Esophagus muscularis mucosa (tissue), 4 donors: ENCODE results near the gene CDK4.

ENCODE experiments used
- EP300 ChIP-seq: sonication (generic); formaldehyde crosslinking; IDR thresholded peaks from one replicate; pipeline ENCODE4 v1.6.1; 2017; ENCODE audit warnings: antibody characterized with exemption
- POLR2A ChIP-seq: fragments of 450-650 bp; IDR thresholded peaks from one replicate; pipeline ENCODE4 v1.6.1; 2017; ENCODE audit warnings: antibody characterized with exemption, moderate library complexity, mild to moderate bottlenecking, low read depth
- POLR2AphosphoS5 ChIP-seq, 2 donors: sonication (generic); formaldehyde crosslinking; IDR thresholded peaks; one replicate each; pipeline ENCODE4 v1.6.1; 2017; ENCODE audit warnings: antibody characterized with exemption in 2 of 2
- TF ChIP-seq, protein P1 (sequence below), 3 experiments: fragments of 200-600 bp in 2 of 3; fragments of 450-650 bp in 1 of 3; sonication (generic) in 2 of 3; IDR thresholded peaks; one replicate each; pipeline ENCODE4 v1.5.1; 2017 to 2019; ENCODE audit warnings: antibody characterized with exemption in 3 of 3, mild to moderate bottlenecking in 2 of 3, moderate library complexity in 1 of 3

DNA sequence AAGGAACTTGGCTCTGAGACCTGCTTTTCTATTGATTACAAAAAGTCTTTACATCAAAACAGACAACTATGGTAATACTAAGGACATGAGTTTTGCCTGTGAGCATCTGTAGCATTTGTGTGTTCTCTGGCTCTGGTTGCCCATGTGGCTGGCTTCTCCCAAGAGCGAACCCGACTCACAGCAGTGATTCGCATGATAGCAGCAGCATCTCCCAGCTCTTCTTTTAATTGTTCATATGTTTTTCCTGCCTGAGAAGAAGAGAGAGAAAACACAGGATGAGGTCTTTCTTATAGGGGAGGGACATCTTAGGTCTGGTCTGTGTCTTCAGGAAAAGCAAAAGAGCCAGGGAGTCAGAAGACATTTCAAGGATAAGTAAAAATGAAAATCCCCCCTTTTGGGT is 48.9 kb upstream of the CDK4 start:
- TF ChIP-seq POLR2AphosphoS5 (IDR thresholded peaks at IDR 0.05) = no peak
- TF ChIP-seq, protein P1, sequence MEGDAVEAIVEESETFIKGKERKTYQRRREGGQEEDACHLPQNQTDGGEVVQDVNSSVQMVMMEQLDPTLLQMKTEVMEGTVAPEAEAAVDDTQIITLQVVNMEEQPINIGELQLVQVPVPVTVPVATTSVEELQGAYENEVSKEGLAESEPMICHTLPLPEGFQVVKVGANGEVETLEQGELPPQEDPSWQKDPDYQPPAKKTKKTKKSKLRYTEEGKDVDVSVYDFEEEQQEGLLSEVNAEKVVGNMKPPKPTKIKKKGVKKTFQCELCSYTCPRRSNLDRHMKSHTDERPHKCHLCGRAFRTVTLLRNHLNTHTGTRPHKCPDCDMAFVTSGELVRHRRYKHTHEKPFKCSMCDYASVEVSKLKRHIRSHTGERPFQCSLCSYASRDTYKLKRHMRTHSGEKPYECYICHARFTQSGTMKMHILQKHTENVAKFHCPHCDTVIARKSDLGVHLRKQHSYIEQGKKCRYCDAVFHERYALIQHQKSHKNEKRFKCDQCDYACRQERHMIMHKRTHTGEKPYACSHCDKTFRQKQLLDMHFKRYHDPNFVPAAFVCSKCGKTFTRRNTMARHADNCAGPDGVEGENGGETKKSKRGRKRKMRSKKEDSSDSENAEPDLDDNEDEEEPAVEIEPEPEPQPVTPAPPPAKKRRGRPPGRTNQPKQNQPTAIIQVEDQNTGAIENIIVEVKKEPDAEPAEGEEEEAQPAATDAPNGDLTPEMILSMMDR (IDR thresholded peaks at IDR 0.05) = no peak
- TF ChIP-seq EP300 = no peak
- no peak for TF ChIP-seq POLR2A
